Pancreas (tissue), 10 donors: ENCODE data around the gene OR51E1. TPM values are rescaled to one million over a fixed set of nuclear protein-coding genes. Genes with fewer than 3 reads are reported as not detected.

ENCODE experiments used
- ATAC-seq, 4 donors: fragments of 200-7000 bp; cut with Tn5 transposase; one replicate each; pipeline versions ENCODE4 v1.8.0 to v1.9.1; 2020; ENCODE audit warnings: mild to moderate bottlenecking in 4 of 4, moderate library complexity in 4 of 4
- DNase-seq, 6 donors: peaks; one replicate each; pipeline ENCODE4 v3.0.0-alpha.2; 2020
- FAIRE-seq: peaks from 2 replicates; lab custom pipeline; 2012; peaks lifted over from hg19 to GRCh38; lab: Jason Lieb, UNC
- H3K27ac ChIP-seq, 4 donors: fragments of 200-600 bp; sonication (generic); 1 replicate in 3 of 4; 2 replicates in 1 of 4; pipeline versions ENCODE4 v1.5.0 to v1.8.0; 2020
- H3K27me3 ChIP-seq, 4 donors: fragments of 200-600 bp; one replicate each; pipeline ENCODE4 v1.8.0; 2021
- H3K36me3 ChIP-seq, 3 donors: fragments of 200-600 bp; sonication (generic) in 1 of 3; one replicate each; pipeline versions ENCODE4 v1.5.0 to v1.8.0; 2020 to 2021
- H3K4me1 ChIP-seq, 3 donors: fragments of 200-600 bp; one replicate each; pipeline ENCODE4 v1.8.0; 2021
- H3K4me3 ChIP-seq, 4 donors: fragments of 200-600 bp; sonication (generic) in 2 of 4; one replicate each; pipeline versions ENCODE4 v1.5.0 to v1.8.0; 2020 to 2021
- H3K9me3 ChIP-seq, 4 donors: fragments of 200-600 bp; one replicate each; pipeline ENCODE4 v1.8.0; 2021
- WGBS, 2 donors: extraction: QIAGEN DNeasy Blood & Tissue Kit; methylation state at CpG; one replicate each; pipeline ENCODE4 v1.1.7; 2013; 5-methylcytosine and 5-hydroxymethylcytosine counted together
- intact Hi-C, 3 donors: fragments of 100-400 bp; cut with DNase I; formaldehyde crosslinking; loops; one replicate each; pipeline versions ENCODE4 v1.11.1 to v1.14.2; 2022
- polyA plus RNA-seq, 2 donors: library from polyadenylated mRNA; stranded (reverse); fragments of 200-250 nt; gene quantifications; one replicate each; pipeline ENCODE4 v1.2.3, GENCODE V29; 2013
- total RNA-seq, 6 donors: library from RNA; stranded (reverse); fragmentation: NEBNext Ultra II Directional in 4 of 6; extraction: Animal tissue kit (Norgen Biotek cat#: 25700) in 4 of 6; gene quantifications; one replicate each; pipeline versions ENCODE4 v1.2.1 to v1.2.4, GENCODE V29; 2021 to 2023
- TF ChIP-seq, protein P1 (sequence below), 4 donors: fragments of 200-600 bp; sonication (generic) in 3 of 4; IDR thresholded peaks; one replicate each; pipeline versions ENCODE4 v1.5.0 to v1.8.0; 2021; ENCODE audit warnings: antibody characterized with exemption in 4 of 4
- donor health status: healthy with polysubstance abuse.
- donor health status: DM: no; HTN: no; CAD: no; lungs with moderate emphysema.
- donor health status: DM: no; HTN: no; CAD: no.
- donor health status: control.
- donor health status: control.
- donor health status: Bipolar disorder and iron deficiency.
- donor health status: DM: yes; HTN: yes; CAD: no.
- donor health status: DM: no; HTN: no; CAD: no.
- donor health status: DM: no; HTN: no; CAD: no.
- donor health status: DM: yes; HTN: yes; CAD: no.

OR51E1 gene
- total and polyA plus RNA-seq, 8 donors, result 0.06 to 0.23 (median 0.10) TPM; not detected in 4

DNA sequence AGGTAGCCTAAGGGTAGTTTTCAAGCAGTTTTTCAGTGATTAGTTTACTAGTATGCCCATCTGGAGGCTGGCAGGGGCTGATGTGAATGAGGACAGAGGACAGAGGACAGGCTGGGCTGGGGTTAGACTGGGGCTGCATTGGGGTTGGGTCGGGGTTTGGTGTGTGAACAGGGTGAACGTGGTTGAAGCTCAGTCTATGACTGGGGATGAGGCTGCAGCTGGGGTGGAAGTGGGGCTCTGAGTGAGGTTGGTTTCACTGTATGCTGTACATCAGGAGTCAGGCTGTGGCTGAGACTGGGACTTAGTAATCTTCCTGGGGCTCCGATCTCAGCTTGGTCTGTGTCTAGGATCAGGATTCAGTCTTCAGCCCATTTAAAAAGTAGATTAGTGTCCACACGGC lies 451 bp downstream of the OR51E1 start:
- no peak for ATAC-seq
- no peak for FAIRE-seq
- H3K27me3 ChIP-seq, result no peaks in the 10 kb centered on the region
- H3K36me3 ChIP-seq, result no peaks in the 10 kb centered on the region
- 52 to 68% methylated on average over 4 of the region's 4 CpGs for WGBS, 2 donors
- H3K9me3 ChIP-seq, result no peaks in the 10 kb centered on the region
- no peak overlapping the region for H3K27ac ChIP-seq
- no peaks in the 10 kb centered on the region for H3K4me1 ChIP-seq
- TF ChIP-seq, protein P1, sequence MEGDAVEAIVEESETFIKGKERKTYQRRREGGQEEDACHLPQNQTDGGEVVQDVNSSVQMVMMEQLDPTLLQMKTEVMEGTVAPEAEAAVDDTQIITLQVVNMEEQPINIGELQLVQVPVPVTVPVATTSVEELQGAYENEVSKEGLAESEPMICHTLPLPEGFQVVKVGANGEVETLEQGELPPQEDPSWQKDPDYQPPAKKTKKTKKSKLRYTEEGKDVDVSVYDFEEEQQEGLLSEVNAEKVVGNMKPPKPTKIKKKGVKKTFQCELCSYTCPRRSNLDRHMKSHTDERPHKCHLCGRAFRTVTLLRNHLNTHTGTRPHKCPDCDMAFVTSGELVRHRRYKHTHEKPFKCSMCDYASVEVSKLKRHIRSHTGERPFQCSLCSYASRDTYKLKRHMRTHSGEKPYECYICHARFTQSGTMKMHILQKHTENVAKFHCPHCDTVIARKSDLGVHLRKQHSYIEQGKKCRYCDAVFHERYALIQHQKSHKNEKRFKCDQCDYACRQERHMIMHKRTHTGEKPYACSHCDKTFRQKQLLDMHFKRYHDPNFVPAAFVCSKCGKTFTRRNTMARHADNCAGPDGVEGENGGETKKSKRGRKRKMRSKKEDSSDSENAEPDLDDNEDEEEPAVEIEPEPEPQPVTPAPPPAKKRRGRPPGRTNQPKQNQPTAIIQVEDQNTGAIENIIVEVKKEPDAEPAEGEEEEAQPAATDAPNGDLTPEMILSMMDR (IDR thresholded peaks at IDR 0.05), result no peak
- no peak overlapping the region for H3K4me3 ChIP-seq
- no peak for DNase-seq
- intact Hi-C loops, result no loop called here

DNA sequence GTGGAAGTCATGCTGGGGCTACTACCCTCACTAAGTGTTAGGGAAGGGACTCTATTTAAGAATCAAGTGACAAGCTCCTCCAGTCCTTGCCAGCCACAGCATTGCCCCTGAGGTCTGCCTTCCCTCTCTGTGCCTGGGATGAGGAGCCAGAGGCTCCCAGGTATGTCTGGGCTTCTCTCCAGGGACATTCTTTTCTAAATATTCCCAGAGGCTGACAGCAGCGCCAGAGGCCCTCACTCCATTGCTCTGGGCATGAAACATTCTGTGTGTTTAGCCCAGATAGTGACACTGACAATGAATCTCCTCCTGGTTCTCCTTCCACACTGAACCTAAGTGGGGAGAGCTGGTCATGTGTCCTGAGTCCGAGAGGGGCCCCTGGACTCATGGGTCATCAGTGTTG lies 2.2 kb downstream of the OR51E1 start:
- FAIRE-seq (no peak), ATAC-seq (no peak)
- intact Hi-C loops, result no loop called here

DNA sequence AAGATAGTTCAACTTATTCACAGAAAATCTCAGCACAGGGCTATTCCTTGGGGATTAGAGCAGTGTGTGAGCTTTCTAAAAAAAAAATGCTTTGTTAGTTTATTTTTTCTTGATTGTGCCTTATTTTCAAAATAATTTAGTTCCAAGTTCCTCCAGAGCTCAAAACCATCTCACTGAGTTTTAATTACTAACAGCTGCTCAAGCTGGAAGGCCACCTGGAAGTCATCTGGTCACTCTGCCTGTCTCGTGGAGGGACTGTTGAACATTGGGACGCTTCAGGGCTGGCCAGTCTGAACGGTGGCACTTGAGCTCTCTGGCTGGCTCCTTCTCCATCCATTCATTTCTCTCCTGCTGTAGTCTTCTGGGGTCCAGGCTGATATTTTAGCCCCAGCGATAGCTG lies 4.0 kb downstream of the OR51E1 start:
- Histone ChIP-seq H3K27me3 (no peaks in the 10 kb centered on the region), H3K4me3 (no peak overlapping the region), H3K4me1 (no peaks in the 10 kb centered on the region), H3K36me3 (no peaks in the 10 kb centered on the region), H3K9me3 (no peaks in the 10 kb centered on the region), H3K27ac (no peak overlapping the region)
- intact Hi-C loops, result no loop called here
- FAIRE-seq (no peak), ATAC-seq (no peak), DNase-seq (no peak)
- TF ChIP-seq, protein P1 (IDR thresholded peaks at IDR 0.05), result no peak
- WGBS, 2 donors, result 69 to 75% methylated on average over 4 of the region's 4 CpGs

More for the DNA sequence above, 2.2 kb downstream of the OR51E1 start:
- Histone ChIP-seq H3K27ac (no peak overlapping the region), H3K36me3 (no peaks in the 10 kb centered on the region), H3K9me3 (no peaks in the 10 kb centered on the region), H3K4me3 (no peak overlapping the region), H3K27me3 (no peaks in the 10 kb centered on the region), H3K4me1 (no peaks in the 10 kb centered on the region)
- DNase-seq, result no peak
- WGBS, 2 donors, result 52 to 71% methylated on average over 2 of the region's 2 CpGs
- TF ChIP-seq, protein P1 (IDR thresholded peaks at IDR 0.05), result no peak

GRCh38 chr11:4654635-4655369 lies 11.0 kb downstream of the OR51E1 start:
- no peaks in the 10 kb centered on the region for H3K9me3 ChIP-seq
- no peak for ATAC-seq
- no peaks in the 10 kb centered on the region for H3K36me3 ChIP-seq
- no peak overlapping the region for H3K4me3 ChIP-seq
- no peak for DNase-seq
- no peaks in the 10 kb centered on the region for H3K27me3 ChIP-seq
- no peak overlapping the region for H3K27ac ChIP-seq
- no peaks in the 10 kb centered on the region for H3K4me1 ChIP-seq
- 64 to 67% methylated on average over 2 of the region's 2 CpGs for WGBS, 2 donors
- no peak for FAIRE-seq
- TF ChIP-seq, protein P1 (IDR thresholded peaks at IDR 0.05), result no peak
- intact Hi-C loops, result no loop called here
